Smooth muscle cell (in vitro differentiated cells): ENCODE results near the gene CASP6. TPM values are rescaled to one million over a fixed set of nuclear protein-coding genes. Genes with fewer than 3 reads are reported as not detected.

ENCODE experiments used
- DNase-seq: peaks from one replicate; lab custom pipeline; 2025; ENCODE audit not compliant: unreplicated experiment; lab: John Stamatoyannopoulos, UW
- H2AFZ ChIP-seq: fragments of 200-600 bp; sonication (generic); 2 replicates; pipeline ENCODE4 v1.6.0; 2016; ENCODE audit warnings: antibody characterized with exemption, low read depth, mild to moderate bottlenecking
- H3F3A ChIP-seq: fragments of 200-600 bp; sonication (generic); 2 replicates; pipeline ENCODE4 v1.6.0; 2017; ENCODE audit warnings: antibody characterized with exemption, low read depth
- H3K27ac ChIP-seq: fragments of 200-600 bp; sonication (generic); 2 replicates; pipeline ENCODE4 v1.5.1; 2016; ENCODE audit warnings: low read depth, mild to moderate bottlenecking
- H3K27me3 ChIP-seq: fragments of 200-600 bp; sonication (generic); 2 replicates; pipeline ENCODE4 v1.6.1; 2016; ENCODE audit warnings: low read depth, mild to moderate bottlenecking
- H3K36me3 ChIP-seq: fragments of 200-600 bp; sonication (generic); 2 replicates; pipeline ENCODE4 v1.5.1; 2016; ENCODE audit warnings: low read depth
- H3K4me1 ChIP-seq: fragments of 200-600 bp; sonication (generic); 2 replicates; pipeline ENCODE4 v1.5.1; 2016; ENCODE audit warnings: low read depth
- H3K4me2 ChIP-seq: fragments of 200-600 bp; sonication (generic); 2 replicates; pipeline ENCODE4 v1.6.0; 2016; ENCODE audit warnings: mild to moderate bottlenecking
- H3K4me3 ChIP-seq: fragments of 200-600 bp; sonication (generic); 2 replicates; pipeline ENCODE4 v1.5.1; 2016; ENCODE audit warnings: mild to moderate bottlenecking
- H3K79me2 ChIP-seq: fragments of 200-600 bp; sonication (generic); 2 replicates; pipeline ENCODE4 v1.6.0; 2016; ENCODE audit warnings: low read depth, mild to moderate bottlenecking
- H3K9ac ChIP-seq: fragments of 200-600 bp; sonication (generic); 2 replicates; pipeline ENCODE4 v1.6.0; 2016; ENCODE audit warnings: low read depth
- H3K9me3 ChIP-seq: fragments of 200-600 bp; sonication (generic); replicated peaks from 2 replicates; pipeline ENCODE4 v1.5.1; 2016; ENCODE audit warnings: low read depth
- H4K20me1 ChIP-seq: fragments of 200-600 bp; sonication (generic); 2 replicates; pipeline ENCODE4 v1.6.0; 2016; ENCODE audit warnings: low read depth
- CTCF ChIP-seq: fragments of 200-600 bp; sonication (generic); IDR thresholded peaks from 2 replicates; pipeline ENCODE4 v1.5.1; 2017; ENCODE audit warnings: borderline replicate concordance, mild to moderate bottlenecking, antibody characterized with exemption; ENCODE audit not compliant: insufficient read depth, poor library complexity, severe bottlenecking
- WGBS: methylation state at CpG from one replicate; pipeline ENCODE4 v1.1.7; 2016; ENCODE audit warnings: low lambda C conversion rate; 5-methylcytosine and 5-hydroxymethylcytosine counted together
- polyA plus RNA-seq: library from polyadenylated mRNA; unstranded; fragments of >200 nt; fragmentation: Nextera tagmentation; extraction: Ambion mirVana; gene quantifications from 2 replicates; pipeline ENCODE4 v1.2.1, GENCODE V29; 2016
- total RNA-seq: library from RNA; depleted of rRNA; stranded (reverse); fragments of >200 nt; gene quantifications from 2 replicates; pipeline ENCODE4 v1.2.3, GENCODE V29; 2014

Gene CASP6
- total and polyA plus RNA-seq, 2 experiments from 2014 or later: 31.2 to 34.8 TPM

GRCh38 chr4:109718759-109719158, 15.5 kb upstream of the CASP6 start:
- H3K4me1 ChIP-seq: no peaks in the 10 kb centered on the region
- no peak overlapping the region for H3K9ac ChIP-seq
- no peak overlapping the region for H2AFZ ChIP-seq
- no peak overlapping the region for H3K4me2 ChIP-seq
- H3K27me3 ChIP-seq: no peaks in the 10 kb centered on the region
- peaks cover 28% of the 10 kb centered on the region for H3K79me2 ChIP-seq
- no peak for DNase-seq
- WGBS: 100% methylated on average over 1 of the region's 1 CpG
- no peak overlapping the region for H3K4me3 ChIP-seq
- TF ChIP-seq CTCF: no peak
- no peaks in the 10 kb centered on the region for H4K20me1 ChIP-seq
- no peaks in the 10 kb centered on the region for H3K9me3 ChIP-seq
- H3K36me3 ChIP-seq: peaks cover 3% of the 10 kb centered on the region
- H3F3A ChIP-seq: no peaks in the 10 kb centered on the region
- H3K27ac ChIP-seq: no peak overlapping the region

- H3K9me3 ChIP-seq: no peaks in the 10 kb centered on the region
- H4K20me1 ChIP-seq: no peaks in the 10 kb centered on the region
- no peak overlapping the region for H2AFZ ChIP-seq
- WGBS: 98% methylated on average over 3 of the region's 3 CpGs
- no peak overlapping the region for H3K4me3 ChIP-seq
- H3K4me2 ChIP-seq: no peak overlapping the region
- peaks cover 4% of the 10 kb centered on the region for H3K79me2 ChIP-seq
- no peaks in the 10 kb centered on the region for H3F3A ChIP-seq
- no peak for TF ChIP-seq CTCF
- H3K27me3 ChIP-seq: no peaks in the 10 kb centered on the region
- no peak for DNase-seq
- no peaks in the 10 kb centered on the region for H3K4me1 ChIP-seq
- H3K27ac ChIP-seq: no peak overlapping the region
- peaks cover 3% of the 10 kb centered on the region for H3K36me3 ChIP-seq
- no peak overlapping the region for H3K9ac ChIP-seq
Observed at GRCh38 chr4:109713500-109713899, 10.3 kb upstream of the CASP6 start.

DNA sequence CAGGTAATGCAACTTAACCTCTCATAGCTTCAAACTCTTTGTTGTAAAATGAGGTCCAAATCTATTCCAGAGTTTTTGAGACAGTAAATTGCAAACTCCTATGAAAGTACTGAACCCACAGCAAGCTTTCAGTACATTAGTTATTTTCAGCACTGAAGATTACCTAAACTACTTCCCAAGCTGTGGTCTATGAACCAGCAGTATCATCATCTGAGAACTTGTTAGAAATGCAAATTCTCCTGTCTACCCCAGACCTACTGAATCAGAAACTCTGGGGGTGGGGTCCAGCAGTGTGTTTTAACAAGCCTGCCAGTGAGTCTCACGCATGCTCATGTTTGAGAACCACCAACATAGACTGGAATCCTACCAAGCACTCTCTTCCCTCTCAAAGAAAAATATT, 5.7 kb upstream of the CASP6 start:
- H3K9ac ChIP-seq: no peak overlapping the region
- no peak overlapping the region for H3K4me3 ChIP-seq
- no peaks in the 10 kb centered on the region for H3K79me2 ChIP-seq
- no peak overlapping the region for H3K4me2 ChIP-seq
- peaks cover 3% of the 10 kb centered on the region for H3K36me3 ChIP-seq
- H3K27ac ChIP-seq: no peak overlapping the region
- no peaks in the 10 kb centered on the region for H4K20me1 ChIP-seq
- peaks cover under 1% of the 10 kb centered on the region for H3K4me1 ChIP-seq
- WGBS: 82% methylated on average over 1 of the region's 1 CpG
- H3F3A ChIP-seq: peaks cover 3% of the 10 kb centered on the region
- H2AFZ ChIP-seq: no peak overlapping the region
- DNase-seq: no peak
- no peaks in the 10 kb centered on the region for H3K9me3 ChIP-seq
- TF ChIP-seq CTCF: no peak
- H3K27me3 ChIP-seq: no peaks in the 10 kb centered on the region

DNA sequence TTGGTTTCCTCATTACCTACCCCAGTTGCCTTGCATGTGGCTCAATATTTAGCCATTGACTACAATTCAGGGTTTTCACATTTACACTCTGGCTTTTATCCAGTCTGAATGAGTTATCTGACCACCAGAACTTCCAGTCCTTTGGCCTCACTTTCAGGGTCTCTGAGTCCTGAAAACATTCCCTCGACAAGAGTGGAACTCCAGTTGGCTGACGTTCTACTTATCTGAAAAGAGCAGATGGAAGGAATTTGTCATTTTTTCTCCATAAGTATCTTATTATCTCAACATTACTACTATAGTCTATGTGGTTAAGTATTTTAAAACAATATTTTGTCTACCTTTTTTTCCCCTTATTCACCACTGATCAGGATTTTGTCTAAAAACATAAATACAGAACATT, 5.2 kb upstream of the CASP6 start:
- Histone ChIP-seq H3K4me1 (peaks cover 4% of the 10 kb centered on the region), H2AFZ (no peak overlapping the region), H4K20me1 (no peaks in the 10 kb centered on the region), H3K36me3 (no peaks in the 10 kb centered on the region), H3K9ac (no peak overlapping the region), H3K27ac (no peak overlapping the region), H3K4me3 (no peak overlapping the region), H3K4me2 (no peak overlapping the region), H3K79me2 (no peaks in the 10 kb centered on the region), H3K9me3 (no peaks in the 10 kb centered on the region), H3K27me3 (no peaks in the 10 kb centered on the region), H3F3A (peaks cover 8% of the 10 kb centered on the region)
- DNase-seq: no peak
- no peak for TF ChIP-seq CTCF
- 74% methylated on average over 2 of the region's 2 CpGs for WGBS
